H1 (cell line): ENCODE results near the gene MAN2A1. TPM values are rescaled to one million over a fixed set of nuclear protein-coding genes. Genes with fewer than 3 reads are reported as not detected.

Experiments
- CBX5 ChIP-seq: fragments of 300-800, 300-1000 bp; sonication (generic); IDR thresholded peaks from 2 replicates; pipeline ENCODE4 v1.7.1; 2016; ENCODE audit warnings: antibody characterized with exemption, low read length, low read depth
- CHD7 ChIP-seq: fragments of 300-600 bp; sonication (generic); IDR thresholded peaks from 2 replicates; pipeline ENCODE4 v1.7.1; 2012; ENCODE audit warnings: low read length, moderate library complexity, mild to moderate bottlenecking, inconsistent platforms; ENCODE audit not compliant: insufficient replicate concordance
- KDM1A ChIP-seq: fragments of 200-600, 300-600 bp; sonication (generic); IDR thresholded peaks from 2 replicates; pipeline ENCODE4 v1.7.1; 2016; ENCODE audit warnings: mild to moderate bottlenecking, low read length, borderline replicate concordance
- KDM4A ChIP-seq: IDR thresholded peaks from one replicate; pipeline ENCODE4 v1.7.1; 2012; ENCODE audit warnings: low read depth, mild to moderate bottlenecking, moderate library complexity, low read length, inconsistent platforms; ENCODE audit not compliant: severe bottlenecking
- RBBP5 ChIP-seq: IDR thresholded peaks from 2 replicates; pipeline ENCODE4 v1.7.1; 2012; ENCODE audit warnings: low read depth, mild to moderate bottlenecking, inconsistent platforms, low read length, moderate library complexity, borderline replicate concordance
- RFX5 ChIP-seq: IDR thresholded peaks from 2 replicates; pipeline ENCODE4 v1.6.1; 2011; ENCODE audit warnings: low read depth, low read length, improper control_type of control experiment, borderline replicate concordance
- SP1 ChIP-seq: IDR thresholded peaks from 2 replicates; pipeline ENCODE4 v1.6.1; 2011; ENCODE audit warnings: low read depth, low read length
- SUZ12 ChIP-seq: fragments of 200-600 bp; sonication (generic); IDR thresholded peaks from 2 replicates; pipeline ENCODE4 v1.6.1; 2012; ENCODE audit warnings: mild to moderate bottlenecking, inconsistent platforms, low read length, moderate library complexity, mixed read lengths
- TAF7 ChIP-seq: optimal IDR thresholded peaks from 2 replicates; pipeline ENCODE3; 2011; ENCODE audit warnings: low read depth, mild to moderate bottlenecking, inconsistent platforms, low read length, moderate library complexity, borderline replicate concordance
- TBP ChIP-seq: IDR thresholded peaks from 2 replicates; pipeline ENCODE4 v1.6.1; 2011; ENCODE audit warnings: low read depth, low read length, improper control_type of control experiment
- TCF12 ChIP-seq: IDR thresholded peaks from 2 replicates; pipeline ENCODE4 v1.6.1; 2011; ENCODE audit warnings: low read depth, mild to moderate bottlenecking, low read length
- TEAD4 ChIP-seq: IDR thresholded peaks from 2 replicates; pipeline ENCODE4 v1.6.1; 2012; ENCODE audit warnings: low read depth, low read length, inconsistent platforms, mixed read lengths
- polyA plus RNA-seq, 7 experiments: library from polyadenylated mRNA; depleted of rRNA in 3 of 7; stranded (reverse) in 5 of 7; unstranded in 2 of 7; fragments of >200 nt in 5 of 7; fragments of 200-250 nt in 2 of 7; gene quantifications; 1 replicate in 5 of 7; 2 replicates in 1 of 7; 4 replicates in 1 of 7; pipeline versions ENCODE4 v1.2.1 to v1.2.3, GENCODE V29; 2011 to 2013; ENCODE audit warnings: missing spikeins in 2 of 7, mixed read lengths in 2 of 7
- total RNA-seq: library from RNA; stranded (reverse); fragmentation: NEBNext Ultra II Directional; extraction: Animal tissue kit (Norgen Biotek cat#: 25700); gene quantifications from 2 replicates; pipeline ENCODE4 v1.2.1, GENCODE V29; 2021

Gene MAN2A1
- total and polyA plus RNA-seq, 2 of the 8 experiments (the other 6 are each of a cell fraction or from before 2014, with no cell fraction given) = 29.1 to 102 TPM

GRCh38 chr5:109833946-109834345, 144.2 kb downstream of the MAN2A1 start (continued):
- TF ChIP-seq CHD7 = no peak
- TF ChIP-seq KDM4A = no peak
- TF ChIP-seq TBP = no peak
- no peak for TF ChIP-seq RFX5
- no peak for TF ChIP-seq TEAD4
- no peak for TF ChIP-seq TAF7
- TF ChIP-seq SP1 = no peak
- no peak for TF ChIP-seq RBBP5
- TF ChIP-seq TCF12 = no peak
- TF ChIP-seq KDM1A = no peak
- no peak for TF ChIP-seq CBX5
- TF ChIP-seq SUZ12 = no peak
